Peyer's patch (tissue), 4 donors: ENCODE results near the gene MYO3A.

Source experiments
- POLR2A ChIP-seq, 2 donors: fragments of 450-650 bp; IDR thresholded peaks; one replicate each; pipeline ENCODE4 v1.5.1; 2017; ENCODE audit warnings: antibody characterized with exemption in 2 of 2, mild to moderate bottlenecking in 2 of 2, moderate library complexity in 2 of 2
- TF ChIP-seq, protein P1 (sequence below), 6 experiments: fragments of 450-650 bp in 4 of 6; fragments of 200-600 bp in 2 of 6; sonication (generic) in 1 of 6; IDR thresholded peaks; one replicate each; pipeline ENCODE4 v1.5.1; 2017 to 2019; ENCODE audit warnings: antibody characterized with exemption in 6 of 6, mild to moderate bottlenecking in 3 of 6, moderate library complexity in 1 of 6

DNA sequence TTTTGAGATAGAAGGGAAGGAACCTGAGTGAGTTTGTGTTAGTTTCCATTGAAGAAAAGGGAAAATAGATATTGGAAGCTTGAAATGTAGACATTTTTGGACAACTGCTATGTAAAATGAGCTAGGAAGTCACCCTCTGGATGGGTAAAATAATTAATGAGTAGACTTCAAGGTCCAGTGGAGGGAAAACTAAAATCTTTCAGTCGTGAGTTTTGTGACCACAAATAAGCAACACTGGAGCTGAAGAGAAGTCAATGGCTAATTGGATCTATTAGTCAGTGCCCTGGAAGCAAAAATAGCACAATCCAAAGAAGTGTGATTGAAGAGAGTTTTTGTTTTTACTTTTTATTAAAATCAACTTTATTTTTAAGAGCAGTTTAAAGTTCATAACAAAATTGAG lies 123.4 kb downstream of the MYO3A start:
- no peak for TF ChIP-seq POLR2A (IDR thresholded peaks at IDR 0.05)
- TF ChIP-seq, protein P1, sequence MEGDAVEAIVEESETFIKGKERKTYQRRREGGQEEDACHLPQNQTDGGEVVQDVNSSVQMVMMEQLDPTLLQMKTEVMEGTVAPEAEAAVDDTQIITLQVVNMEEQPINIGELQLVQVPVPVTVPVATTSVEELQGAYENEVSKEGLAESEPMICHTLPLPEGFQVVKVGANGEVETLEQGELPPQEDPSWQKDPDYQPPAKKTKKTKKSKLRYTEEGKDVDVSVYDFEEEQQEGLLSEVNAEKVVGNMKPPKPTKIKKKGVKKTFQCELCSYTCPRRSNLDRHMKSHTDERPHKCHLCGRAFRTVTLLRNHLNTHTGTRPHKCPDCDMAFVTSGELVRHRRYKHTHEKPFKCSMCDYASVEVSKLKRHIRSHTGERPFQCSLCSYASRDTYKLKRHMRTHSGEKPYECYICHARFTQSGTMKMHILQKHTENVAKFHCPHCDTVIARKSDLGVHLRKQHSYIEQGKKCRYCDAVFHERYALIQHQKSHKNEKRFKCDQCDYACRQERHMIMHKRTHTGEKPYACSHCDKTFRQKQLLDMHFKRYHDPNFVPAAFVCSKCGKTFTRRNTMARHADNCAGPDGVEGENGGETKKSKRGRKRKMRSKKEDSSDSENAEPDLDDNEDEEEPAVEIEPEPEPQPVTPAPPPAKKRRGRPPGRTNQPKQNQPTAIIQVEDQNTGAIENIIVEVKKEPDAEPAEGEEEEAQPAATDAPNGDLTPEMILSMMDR (IDR thresholded peaks at IDR 0.05) = no peak
